C4-2B (cell line): ENCODE results near the gene EZH2.

Source experiments
- ZFX ChIP-seq: fragments of 450-650 bp; IDR thresholded peaks from 2 replicates; pipeline ENCODE4 v1.6.1; 2017
- TF ChIP-seq, protein P1 (sequence below): fragments of 450-650 bp; conservative IDR thresholded peaks from 2 replicates; pipeline ENCODE4 v1.5.1; 2017; ENCODE audit warnings: mild to moderate bottlenecking

DNA sequence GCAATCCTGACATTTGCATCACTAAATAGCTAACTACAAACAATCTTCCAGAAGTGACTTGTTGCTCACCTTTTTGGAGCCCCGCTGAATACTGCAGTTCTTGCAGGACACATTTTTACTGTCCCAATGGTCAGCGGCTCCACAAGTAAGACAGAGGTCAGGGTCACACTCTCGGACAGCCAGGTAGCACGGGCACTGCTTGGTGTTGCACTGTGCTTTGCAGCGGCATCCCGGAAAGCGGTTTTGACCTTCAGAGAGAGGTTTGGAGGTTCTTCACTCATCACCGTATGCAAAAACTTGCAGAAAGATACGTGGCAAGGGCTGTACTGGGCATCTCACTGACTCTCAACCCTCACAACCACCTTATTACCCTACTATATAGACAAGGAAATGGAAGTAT, 70.2 kb downstream of the EZH2 start:
- TF ChIP-seq, protein P1, sequence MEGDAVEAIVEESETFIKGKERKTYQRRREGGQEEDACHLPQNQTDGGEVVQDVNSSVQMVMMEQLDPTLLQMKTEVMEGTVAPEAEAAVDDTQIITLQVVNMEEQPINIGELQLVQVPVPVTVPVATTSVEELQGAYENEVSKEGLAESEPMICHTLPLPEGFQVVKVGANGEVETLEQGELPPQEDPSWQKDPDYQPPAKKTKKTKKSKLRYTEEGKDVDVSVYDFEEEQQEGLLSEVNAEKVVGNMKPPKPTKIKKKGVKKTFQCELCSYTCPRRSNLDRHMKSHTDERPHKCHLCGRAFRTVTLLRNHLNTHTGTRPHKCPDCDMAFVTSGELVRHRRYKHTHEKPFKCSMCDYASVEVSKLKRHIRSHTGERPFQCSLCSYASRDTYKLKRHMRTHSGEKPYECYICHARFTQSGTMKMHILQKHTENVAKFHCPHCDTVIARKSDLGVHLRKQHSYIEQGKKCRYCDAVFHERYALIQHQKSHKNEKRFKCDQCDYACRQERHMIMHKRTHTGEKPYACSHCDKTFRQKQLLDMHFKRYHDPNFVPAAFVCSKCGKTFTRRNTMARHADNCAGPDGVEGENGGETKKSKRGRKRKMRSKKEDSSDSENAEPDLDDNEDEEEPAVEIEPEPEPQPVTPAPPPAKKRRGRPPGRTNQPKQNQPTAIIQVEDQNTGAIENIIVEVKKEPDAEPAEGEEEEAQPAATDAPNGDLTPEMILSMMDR: no peak
- no peak for TF ChIP-seq ZFX
